Neural progenitor cell (in vitro differentiated cells): ENCODE results near the gene METRNL. TPM values are rescaled to one million over a fixed set of nuclear protein-coding genes. Genes with fewer than 3 reads are reported as not detected.

Source experiments
- DNase-seq: peaks from one replicate; pipeline ENCODE4 v3.0.0-alpha.2; 2016; ENCODE audit warnings: low spot score
- H2AFZ ChIP-seq: fragments of 200-600 bp; sonication (generic); replicated peaks from 2 replicates; pipeline ENCODE4 v1.6.1; 2016; ENCODE audit warnings: antibody characterized with exemption
- H3F3A ChIP-seq: fragments of 200-600 bp; sonication (generic); 2 replicates; pipeline ENCODE4 v1.6.1; 2016; ENCODE audit warnings: antibody characterized with exemption, low read depth
- H3K27ac ChIP-seq: fragments of 200-600 bp; sonication (generic); 2 replicates; pipeline ENCODE4 v1.5.1; 2016; ENCODE audit warnings: mild to moderate bottlenecking
- H3K27me3 ChIP-seq: fragments of 200-600 bp; sonication (generic); 2 replicates; pipeline ENCODE4 v1.6.1; 2016; ENCODE audit warnings: mild to moderate bottlenecking, moderate library complexity
- H3K36me3 ChIP-seq: fragments of 200-600 bp; sonication (generic); 2 replicates; pipeline ENCODE4 v1.5.1; 2016
- H3K4me1 ChIP-seq: fragments of 200-600 bp; sonication (generic); 2 replicates; pipeline ENCODE4 v1.6.1; 2016; ENCODE audit warnings: mixed run types
- H3K4me2 ChIP-seq: fragments of 200-600 bp; sonication (generic); 2 replicates; pipeline ENCODE4 v1.6.1; 2016
- H3K4me3 ChIP-seq: fragments of 200-600 bp; sonication (generic); 2 replicates; pipeline ENCODE4 v1.5.1; 2016
- H3K79me2 ChIP-seq: fragments of 200-600 bp; sonication (generic); 2 replicates; pipeline ENCODE4 v1.6.1; 2016; ENCODE audit warnings: low read depth
- H3K9ac ChIP-seq: fragments of 200-600 bp; sonication (generic); 2 replicates; pipeline ENCODE4 v1.6.1; 2016
- H3K9me3 ChIP-seq: fragments of 200-600 bp; sonication (generic); 2 replicates; pipeline ENCODE4 v1.5.1; 2016; ENCODE audit warnings: low read depth
- H4K20me1 ChIP-seq: fragments of 200-600 bp; sonication (generic); 2 replicates; pipeline ENCODE4 v1.6.1; 2016; ENCODE audit warnings: low read depth
- H3K27ac Mint-ChIP-seq: 3 replicates; pipeline ENCODE4 v1.8.0; 2021; ENCODE audit warnings: mixed read lengths
- H3K27me3 Mint-ChIP-seq: 2 replicates; pipeline ENCODE4 v1.8.0; 2022; ENCODE audit warnings: low read depth, mild to moderate bottlenecking, inconsistent platforms, moderate library complexity, mixed read lengths; ENCODE audit not compliant: insufficient read depth
- H3K36me3 Mint-ChIP-seq: 3 replicates; pipeline ENCODE4 v1.8.0; 2021; ENCODE audit warnings: mixed read lengths
- H3K4me1 Mint-ChIP-seq: 3 replicates; pipeline ENCODE4 v1.8.0; 2021; ENCODE audit warnings: mixed read lengths
- H3K4me3 Mint-ChIP-seq: 3 replicates; pipeline ENCODE4 v1.8.0; 2021; ENCODE audit warnings: mild to moderate bottlenecking, moderate library complexity, mixed read lengths
- H3K9me3 Mint-ChIP-seq: 3 replicates; pipeline ENCODE4 v1.8.0; 2020; ENCODE audit warnings: mixed read lengths
- CTCF ChIP-seq: fragments of 200-600 bp; sonication (generic); IDR thresholded peaks from 2 replicates; pipeline ENCODE4 v1.5.1; 2017; ENCODE audit warnings: antibody characterized with exemption, mild to moderate bottlenecking
- EZH2 ChIP-seq: fragments of 200-600 bp; sonication (generic); IDR thresholded peaks from 2 replicates; pipeline ENCODE4 v1.6.1; 2017; ENCODE audit warnings: antibody characterized with exemption, mild to moderate bottlenecking, moderate library complexity
- EZH2phosphoT487 ChIP-seq: fragments of 200-600 bp; sonication (generic); IDR thresholded peaks from 2 replicates; pipeline ENCODE4 v1.6.1; 2017; ENCODE audit warnings: antibody characterized with exemption
- total RNA-seq: library from RNA; depleted of rRNA; stranded (reverse); fragments of >200 nt; gene quantifications from 2 replicates; pipeline ENCODE4 v1.2.3, GENCODE V29; 2015; ENCODE audit warnings: low replicate concordance

METRNL gene
- total RNA-seq, 1 donor from 2014 or later: 3.6 TPM

- Histone ChIP-seq H3K36me3 (no peaks in the 10 kb centered on the region), H3K27me3 (no peaks in the 10 kb centered on the region), H4K20me1 (peaks cover 3% of the 10 kb centered on the region), H2AFZ (no peak overlapping the region), H3K79me2 (no peaks in the 10 kb centered on the region), H3K4me2 (no peak overlapping the region), H3K9ac (no peak overlapping the region), H3K4me3 (no peak overlapping the region), H3K27ac (no peak overlapping the region), H3K4me1 (no peaks in the 10 kb centered on the region), H3F3A (no peaks in the 10 kb centered on the region), H3K9me3 (no peaks in the 10 kb centered on the region)
- H3K27ac Mint-ChIP-seq: no peak overlapping the region
- H3K9me3 Mint-ChIP-seq: no peaks in the 10 kb centered on the region
- peaks cover 9% of the 10 kb centered on the region for H3K36me3 Mint-ChIP-seq
- DNase-seq: no peak
- H3K4me3 Mint-ChIP-seq: no peak overlapping the region
- no peak for TF ChIP-seq CTCF
- TF ChIP-seq EZH2phosphoT487: no peak
- TF ChIP-seq EZH2: no peak
- H3K27me3 Mint-ChIP-seq: peaks cover 5% of the 10 kb centered on the region
- peaks cover 9% of the 10 kb centered on the region for H3K4me1 Mint-ChIP-seq
Measured at GRCh38 chr17:83089328-83090132, 10.1 kb downstream of the METRNL start.

- no peaks in the 10 kb centered on the region for H3K79me2 ChIP-seq
- no peak overlapping the region for H3K4me2 ChIP-seq
- Mint-ChIP-seq H3K9me3 (no peaks in the 10 kb centered on the region), H3K4me3 (no peak overlapping the region), H3K27ac (no peak overlapping the region), H3K4me1 (peaks cover 9% of the 10 kb centered on the region), H3K27me3 (peaks cover 5% of the 10 kb centered on the region), H3K36me3 (peaks cover 11% of the 10 kb centered on the region)
- H3K27me3 ChIP-seq: no peaks in the 10 kb centered on the region
- H3K9me3 ChIP-seq: no peaks in the 10 kb centered on the region
- H3K4me3 ChIP-seq: no peak overlapping the region
- no peak for TF ChIP-seq EZH2phosphoT487
- TF ChIP-seq CTCF: no peak
- no peak for TF ChIP-seq EZH2
- DNase-seq: no peak
- H3K36me3 ChIP-seq: no peaks in the 10 kb centered on the region
- H3K4me1 ChIP-seq: no peaks in the 10 kb centered on the region
- H2AFZ ChIP-seq: no peak overlapping the region
- H3K27ac ChIP-seq: no peak overlapping the region
- H3F3A ChIP-seq: no peaks in the 10 kb centered on the region
- H3K9ac ChIP-seq: no peak overlapping the region
- peaks cover 3% of the 10 kb centered on the region for H4K20me1 ChIP-seq
Measured at GRCh38 chr17:83090444-83091256, 11.2 kb downstream of the METRNL start.

- H3K36me3 ChIP-seq: no peaks in the 10 kb centered on the region
- H3K4me1 ChIP-seq: no peaks in the 10 kb centered on the region
- Mint-ChIP-seq H3K27ac (no peak overlapping the region), H3K9me3 (no peaks in the 10 kb centered on the region), H3K4me1 (peaks cover 3% of the 10 kb centered on the region), H3K4me3 (no peak overlapping the region), H3K36me3 (peaks cover 9% of the 10 kb centered on the region), H3K27me3 (peaks cover 2% of the 10 kb centered on the region)
- peaks cover 3% of the 10 kb centered on the region for H4K20me1 ChIP-seq
- TF ChIP-seq EZH2: no peak
- TF ChIP-seq CTCF: no peak
- no peak for TF ChIP-seq EZH2phosphoT487
- DNase-seq: no peak
- no peak overlapping the region for H3K4me3 ChIP-seq
- no peak overlapping the region for H3K27ac ChIP-seq
- H3K9ac ChIP-seq: no peak overlapping the region
- H2AFZ ChIP-seq: no peak overlapping the region
- H3K4me2 ChIP-seq: no peak overlapping the region
- H3K9me3 ChIP-seq: no peaks in the 10 kb centered on the region
- no peaks in the 10 kb centered on the region for H3K79me2 ChIP-seq
- H3F3A ChIP-seq: no peaks in the 10 kb centered on the region
- no peaks in the 10 kb centered on the region for H3K27me3 ChIP-seq
Measured at GRCh38 chr17:83091257-83092141, 12.1 kb downstream of the METRNL start.
